Fibroblast of the aortic adventitia (primary cell): ENCODE measurements around the gene CPA5. TPM values are rescaled to one million over a fixed set of nuclear protein-coding genes. Genes with fewer than 3 reads are reported as not detected.

ENCODE experiments used
- DNase-seq: peaks from one replicate; pipeline ENCODE4 v3.0.0-alpha.2; 2010; ENCODE audit warnings: low read depth
- H3K4me3 ChIP-seq: 2 replicates; pipeline ENCODE4 v1.5.1; 2011; ENCODE audit warnings: low read depth, mild to moderate bottlenecking, control low read depth, low read length, moderate library complexity
- total RNA-seq: library from RNA; depleted of rRNA; stranded (reverse); fragments of >200 nt; gene quantifications from 2 replicates; pipeline ENCODE4 v1.2.3, GENCODE V29; 2012; ENCODE audit warnings: low replicate concordance
- TF ChIP-seq, protein P1 (sequence below): IDR thresholded peaks from 2 replicates; pipeline ENCODE4 v1.5.1; 2011; ENCODE audit warnings: mild to moderate bottlenecking, low read length, control low read depth, inconsistent platforms; ENCODE audit not compliant: insufficient read depth

Gene CPA5
- total RNA-seq, 1 donor: 0.09 TPM

DNA sequence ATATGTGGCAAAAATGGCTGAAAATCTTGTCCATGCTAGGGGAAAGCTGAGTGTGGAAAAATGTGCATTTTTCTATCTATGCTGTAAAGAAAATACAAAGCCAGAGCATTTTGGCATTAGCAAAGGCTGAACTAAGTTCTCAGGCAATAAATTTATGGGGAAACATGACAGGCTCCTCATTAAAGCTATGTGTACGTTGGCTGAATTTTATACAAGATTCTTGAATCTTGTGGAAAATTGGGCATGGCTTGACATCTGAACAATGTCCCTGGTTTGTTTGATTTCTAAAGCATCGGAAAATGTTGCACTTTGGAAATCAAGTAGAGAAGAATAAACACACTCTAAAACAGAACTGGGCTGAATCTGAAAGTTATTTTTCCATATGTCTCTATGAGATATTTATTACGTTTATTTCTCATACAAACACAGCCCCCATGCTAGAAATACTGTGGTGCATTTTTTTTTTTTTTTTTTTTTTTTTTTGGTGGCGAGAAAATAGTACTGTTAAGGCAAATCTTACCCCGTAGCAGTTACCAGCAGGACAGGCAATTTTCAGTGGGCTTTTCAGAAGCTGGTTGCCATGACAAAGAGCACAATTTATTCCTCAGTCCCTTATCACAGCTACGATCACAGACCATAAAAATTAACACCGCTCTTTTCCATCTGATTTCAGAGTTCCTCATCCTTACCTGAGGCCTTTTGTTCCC is 52.6 kb downstream of the CPA5 start:
- TF ChIP-seq, protein P1, sequence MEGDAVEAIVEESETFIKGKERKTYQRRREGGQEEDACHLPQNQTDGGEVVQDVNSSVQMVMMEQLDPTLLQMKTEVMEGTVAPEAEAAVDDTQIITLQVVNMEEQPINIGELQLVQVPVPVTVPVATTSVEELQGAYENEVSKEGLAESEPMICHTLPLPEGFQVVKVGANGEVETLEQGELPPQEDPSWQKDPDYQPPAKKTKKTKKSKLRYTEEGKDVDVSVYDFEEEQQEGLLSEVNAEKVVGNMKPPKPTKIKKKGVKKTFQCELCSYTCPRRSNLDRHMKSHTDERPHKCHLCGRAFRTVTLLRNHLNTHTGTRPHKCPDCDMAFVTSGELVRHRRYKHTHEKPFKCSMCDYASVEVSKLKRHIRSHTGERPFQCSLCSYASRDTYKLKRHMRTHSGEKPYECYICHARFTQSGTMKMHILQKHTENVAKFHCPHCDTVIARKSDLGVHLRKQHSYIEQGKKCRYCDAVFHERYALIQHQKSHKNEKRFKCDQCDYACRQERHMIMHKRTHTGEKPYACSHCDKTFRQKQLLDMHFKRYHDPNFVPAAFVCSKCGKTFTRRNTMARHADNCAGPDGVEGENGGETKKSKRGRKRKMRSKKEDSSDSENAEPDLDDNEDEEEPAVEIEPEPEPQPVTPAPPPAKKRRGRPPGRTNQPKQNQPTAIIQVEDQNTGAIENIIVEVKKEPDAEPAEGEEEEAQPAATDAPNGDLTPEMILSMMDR: no peak
- peak; percentile 47 for DNase-seq
- H3K4me3 ChIP-seq: no peak overlapping the region

DNA sequence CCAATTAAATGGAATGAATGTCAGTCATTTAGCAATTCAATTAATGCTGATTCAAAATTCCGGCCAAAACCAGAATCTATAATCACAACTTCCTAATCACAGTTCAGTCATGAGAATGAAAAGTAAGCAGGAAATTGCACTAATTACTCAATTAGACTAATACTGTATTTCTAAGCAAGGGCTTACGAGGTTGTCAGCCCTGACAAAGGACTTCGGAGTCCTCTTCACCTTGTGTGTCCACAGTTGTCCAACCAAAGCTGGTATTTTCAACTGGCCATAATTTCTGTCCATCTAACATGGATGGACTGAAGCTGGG is 53.1 kb downstream of the CPA5 start:
- DNase-seq: no peak
- TF ChIP-seq, protein P1: no peak
- no peak overlapping the region for H3K4me3 ChIP-seq

DNA sequence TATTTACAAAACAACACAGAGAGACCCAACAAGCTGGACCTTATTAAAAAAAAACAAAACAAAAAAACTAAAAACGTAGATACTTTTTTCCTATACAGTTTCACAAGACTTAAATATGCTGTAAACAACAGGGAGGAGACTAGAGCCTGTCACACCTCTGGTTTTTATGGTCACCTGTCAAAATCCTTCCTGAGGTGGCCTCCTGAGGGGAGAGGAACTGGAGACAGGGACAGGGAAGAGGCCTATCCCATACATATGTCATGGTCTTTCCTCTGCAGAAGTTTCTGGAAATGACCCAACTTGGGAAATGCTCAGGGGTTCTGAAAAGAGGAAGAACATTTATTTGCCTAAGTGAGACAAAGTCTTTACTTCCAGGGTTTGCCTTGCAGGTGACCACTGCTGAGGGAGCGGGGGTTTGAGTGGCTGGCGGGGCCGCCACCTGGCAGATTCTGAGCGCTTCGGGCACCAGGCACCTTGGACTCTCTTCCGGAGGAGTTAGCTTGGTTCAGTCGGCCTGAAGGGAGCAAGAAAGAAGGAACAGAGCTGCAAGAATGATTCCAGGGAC is 54.0 kb downstream of the CPA5 start:
- TF ChIP-seq, protein P1: no peak
- DNase-seq: no peak
- no peak overlapping the region for H3K4me3 ChIP-seq

DNA sequence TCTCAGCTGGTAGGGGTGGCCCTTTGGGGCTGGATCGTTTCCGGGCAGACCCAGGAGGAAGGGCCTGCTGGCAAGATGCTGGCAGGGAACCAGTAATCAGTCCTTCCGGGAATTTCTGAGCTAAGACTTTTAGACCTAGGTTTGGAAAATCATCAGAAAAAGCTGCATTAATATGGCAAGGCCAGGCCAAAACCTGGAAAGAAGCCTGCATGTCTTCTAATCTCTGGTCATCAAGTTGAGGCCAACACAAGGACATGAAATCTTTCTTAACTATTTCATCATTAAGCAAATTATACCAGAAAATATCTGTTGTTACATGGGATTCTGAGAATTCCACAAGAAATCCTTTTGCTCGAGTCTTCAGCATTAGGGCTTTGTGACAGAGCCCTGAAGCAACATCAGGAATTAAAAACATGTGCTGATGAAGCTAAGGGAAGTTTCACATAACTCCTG is 55.5 kb downstream of the CPA5 start:
- no peak overlapping the region for H3K4me3 ChIP-seq
- TF ChIP-seq, protein P1: no peak
- peak; percentile 97 for DNase-seq

DNA sequence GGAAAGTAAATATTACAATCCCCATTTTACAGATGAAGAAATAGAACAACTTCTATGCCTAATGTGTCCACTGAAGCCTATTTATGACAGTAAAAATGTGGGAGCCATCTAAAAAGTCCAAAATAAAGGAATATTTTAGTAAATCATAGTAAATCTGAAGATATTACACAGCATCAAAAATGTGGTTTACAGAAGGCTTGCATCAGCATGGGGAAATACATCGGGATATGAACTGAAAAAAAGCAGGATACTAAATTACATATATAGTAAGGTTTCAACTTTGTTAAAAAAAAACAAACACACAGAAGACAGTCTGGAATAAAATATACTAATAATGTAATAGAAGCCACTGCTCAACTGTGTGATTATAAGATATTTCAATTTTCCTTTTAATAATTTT is 56.5 kb downstream of the CPA5 start:
- peak; percentile 60 for DNase-seq
- no peak overlapping the region for H3K4me3 ChIP-seq
- TF ChIP-seq, protein P1: no peak

DNA sequence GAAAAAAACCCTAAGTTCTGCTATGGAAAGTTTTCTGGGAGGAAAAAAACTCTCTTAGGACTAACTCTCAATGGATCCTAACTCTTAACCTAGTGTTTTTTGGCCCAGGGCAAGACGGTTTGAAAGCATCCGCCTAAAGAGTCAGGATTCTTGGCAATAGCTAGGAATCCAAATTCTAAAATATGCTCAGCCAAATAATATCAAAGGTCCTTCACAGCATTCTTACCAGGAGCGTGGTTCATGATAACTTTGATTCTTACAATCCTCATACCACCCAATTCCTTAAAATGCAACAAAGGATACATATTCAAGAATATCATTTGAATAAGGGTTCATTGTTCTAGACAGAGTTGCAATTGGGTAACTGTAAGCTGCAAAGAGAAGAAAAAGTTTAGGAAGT is 57.0 kb downstream of the CPA5 start:
- peak; percentile 62 for DNase-seq
- TF ChIP-seq, protein P1: no peak
- H3K4me3 ChIP-seq: no peak overlapping the region
